Measurements from ENCODE around the gene BACH1.

DNA sequence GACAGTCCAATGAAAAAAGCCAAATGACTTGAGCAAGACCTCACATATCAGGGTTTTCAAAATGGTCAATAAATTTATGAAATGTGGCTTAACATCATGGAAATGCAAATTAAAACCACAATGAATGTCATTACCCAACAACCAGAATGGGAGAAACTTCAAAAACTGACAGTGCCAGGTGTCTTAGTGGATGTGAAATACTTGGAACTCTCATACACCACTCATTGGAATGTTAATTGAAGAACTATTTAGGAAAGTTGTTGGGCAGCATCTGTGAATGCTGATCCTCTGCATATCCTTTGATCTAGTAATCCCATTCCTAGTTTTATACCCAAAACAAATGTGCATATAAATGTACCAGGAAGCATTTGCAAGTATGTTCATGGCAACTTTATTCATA, 19.2 kb upstream of the BACH1 start:
- TF ChIP-seq, protein P1, sequence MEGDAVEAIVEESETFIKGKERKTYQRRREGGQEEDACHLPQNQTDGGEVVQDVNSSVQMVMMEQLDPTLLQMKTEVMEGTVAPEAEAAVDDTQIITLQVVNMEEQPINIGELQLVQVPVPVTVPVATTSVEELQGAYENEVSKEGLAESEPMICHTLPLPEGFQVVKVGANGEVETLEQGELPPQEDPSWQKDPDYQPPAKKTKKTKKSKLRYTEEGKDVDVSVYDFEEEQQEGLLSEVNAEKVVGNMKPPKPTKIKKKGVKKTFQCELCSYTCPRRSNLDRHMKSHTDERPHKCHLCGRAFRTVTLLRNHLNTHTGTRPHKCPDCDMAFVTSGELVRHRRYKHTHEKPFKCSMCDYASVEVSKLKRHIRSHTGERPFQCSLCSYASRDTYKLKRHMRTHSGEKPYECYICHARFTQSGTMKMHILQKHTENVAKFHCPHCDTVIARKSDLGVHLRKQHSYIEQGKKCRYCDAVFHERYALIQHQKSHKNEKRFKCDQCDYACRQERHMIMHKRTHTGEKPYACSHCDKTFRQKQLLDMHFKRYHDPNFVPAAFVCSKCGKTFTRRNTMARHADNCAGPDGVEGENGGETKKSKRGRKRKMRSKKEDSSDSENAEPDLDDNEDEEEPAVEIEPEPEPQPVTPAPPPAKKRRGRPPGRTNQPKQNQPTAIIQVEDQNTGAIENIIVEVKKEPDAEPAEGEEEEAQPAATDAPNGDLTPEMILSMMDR (IDR thresholded peaks at IDR 0.05; ENCODE audit: insufficient read depth, low read depth, low read length), result no peak
- no peak for TF ChIP-seq EZH2 (IDR thresholded peaks at IDR 0.05; ENCODE audit: insufficient read depth, low read length)

All from astrocyte (in vitro differentiated cells and primary cell).